ENCODE measurements around the gene TAGAP.
A peak's percentile ranks its signal among the peaks of the same experiment; 100 is the strongest.

TAGAP gene

GRCh38 chr6:159042826-159043181 is 2.0 kb downstream of the TAGAP start:
- TF ChIP-seq CSDC2 (CRISPR knock-in tag; IDR thresholded peaks at IDR 0.05) (no peak), TSHZ2 (CRISPR knock-in tag; IDR thresholded peaks at IDR 0.05) (no peak), ZFP30 (CRISPR knock-in tag; IDR thresholded peaks at IDR 0.05) (no peak), ESRRG (CRISPR knock-in tag; IDR thresholded peaks at IDR 0.05) (no peak), ZC3H10 (CRISPR knock-in tag; IDR thresholded peaks at IDR 0.05) (no peak), TOX (CRISPR knock-in tag; IDR thresholded peaks at IDR 0.05; ENCODE audit: borderline replicate concordance) (no peak), GLIS3 (CRISPR knock-in tag; IDR thresholded peaks at IDR 0.05) (no peak), ZNF70 (CRISPR knock-in tag; IDR thresholded peaks at IDR 0.05) (no peak), ISL1 (CRISPR knock-in tag; IDR thresholded peaks at IDR 0.05) (no peak), PPARA (CRISPR knock-in tag; IDR thresholded peaks at IDR 0.05; ENCODE audit: borderline replicate concordance) (no peak), TCF4 (CRISPR knock-in tag; IDR thresholded peaks at IDR 0.05; ENCODE audit: borderline replicate concordance) (no peak), ZFP3 (CRISPR knock-in tag; IDR thresholded peaks at IDR 0.05) (no peak), ZNF565 (CRISPR knock-in tag; conservative IDR thresholded peaks at IDR 0.05; ENCODE audit: low read depth) (no peak), CSRNP3 (CRISPR knock-in tag; IDR thresholded peaks at IDR 0.05) (no peak), OSR1 (CRISPR knock-in tag; IDR thresholded peaks at IDR 0.05) (no peak), RARB (CRISPR knock-in tag; IDR thresholded peaks at IDR 0.05) (no peak), CREB5 (CRISPR knock-in tag; IDR thresholded peaks at IDR 0.05; ENCODE audit: low read depth) (no peak), ZNF8 (CRISPR knock-in tag; IDR thresholded peaks at IDR 0.05) (no peak)

GRCh38 chr6:159042003-159042825 is 2.6 kb downstream of the TAGAP start:
- no peak for TF ChIP-seq BACH2 (CRISPR knock-in tag; IDR thresholded peaks at IDR 0.05; ENCODE audit: borderline replicate concordance)
- ATAC-seq: peak; percentile 91

More at GRCh38 chr6:159042826-159043181, 2.0 kb downstream of the TAGAP start:
- ATAC-seq: no peak

GRCh38 chr6:159041181-159041580 is 3.6 kb downstream of the TAGAP start:
- no peak for ATAC-seq
- TF ChIP-seq SNAI2 (CRISPR knock-in tag; IDR thresholded peaks at IDR 0.05) (no peak), ZFP3 (CRISPR knock-in tag; IDR thresholded peaks at IDR 0.05) (no peak)

GRCh38 chr6:159039885-159040258 is 4.9 kb downstream of the TAGAP start:
- ATAC-seq: no peak
- TF ChIP-seq ZNF565 (CRISPR knock-in tag; conservative IDR thresholded peaks at IDR 0.05; ENCODE audit: low read depth) (no peak), ZFP30 (CRISPR knock-in tag; IDR thresholded peaks at IDR 0.05) (no peak), ZC3H10 (CRISPR knock-in tag; IDR thresholded peaks at IDR 0.05) (no peak), ZFP3 (CRISPR knock-in tag; IDR thresholded peaks at IDR 0.05) (no peak), OSR1 (CRISPR knock-in tag; IDR thresholded peaks at IDR 0.05) (no peak), PPARA (CRISPR knock-in tag; IDR thresholded peaks at IDR 0.05; ENCODE audit: borderline replicate concordance) (no peak), ZNF70 (CRISPR knock-in tag; IDR thresholded peaks at IDR 0.05) (no peak), ARNTL (CRISPR knock-in tag; IDR thresholded peaks at IDR 0.05; ENCODE audit: borderline replicate concordance, low read depth) (no peak), ISL1 (CRISPR knock-in tag; IDR thresholded peaks at IDR 0.05) (no peak), ESRRG (CRISPR knock-in tag; IDR thresholded peaks at IDR 0.05) (no peak), TOX (CRISPR knock-in tag; IDR thresholded peaks at IDR 0.05; ENCODE audit: borderline replicate concordance) (no peak), GLIS3 (CRISPR knock-in tag; IDR thresholded peaks at IDR 0.05) (no peak), PATZ1 (CRISPR knock-in tag; IDR thresholded peaks at IDR 0.05; ENCODE audit: borderline replicate concordance) (no peak), CSRNP3 (CRISPR knock-in tag; IDR thresholded peaks at IDR 0.05) (no peak), TCF4 (CRISPR knock-in tag; IDR thresholded peaks at IDR 0.05; ENCODE audit: borderline replicate concordance) (no peak), CREB5 (CRISPR knock-in tag; IDR thresholded peaks at IDR 0.05; ENCODE audit: low read depth) (no peak), POU6F1 (CRISPR knock-in tag; IDR thresholded peaks at IDR 0.05; ENCODE audit: borderline replicate concordance, low read depth) (no peak), BACH2 (CRISPR knock-in tag; IDR thresholded peaks at IDR 0.05; ENCODE audit: borderline replicate concordance) (no peak)

Measured in SK-N-SH treated with all-trans-retinoic acid at 6 μM for 48 hours (cell line).